Mucosa of descending colon (tissue), 3 donors: ENCODE measurements around the gene TNFRSF1A. TPM values are rescaled to one million over a fixed set of nuclear protein-coding genes. Genes with fewer than 3 reads are reported as not detected.
"Not testable (repeated sequence)": the region's sequence is repeated elsewhere in the genome, so short reads cannot be mapped to it uniquely, and the experiment has no call there.

Source experiments
- ATAC-seq: fragments of 200-7000 bp; cut with Tn5 transposase; one replicate; pipeline ENCODE4 v1.9.1; 2020; ENCODE audit warnings: mild to moderate bottlenecking, moderate library complexity
- DNase-seq, 3 donors: peaks; one replicate each; pipeline ENCODE4 v3.0.0-alpha.2; 2020
- H3K36me3 ChIP-seq: fragments of 200-600 bp; one replicate; pipeline ENCODE4 v1.8.0; 2021; ENCODE audit warnings: low read depth, mild to moderate bottlenecking
- H3K4me1 ChIP-seq: fragments of 200-600 bp; one replicate; pipeline ENCODE4 v1.8.0; 2021; ENCODE audit warnings: low read depth, mild to moderate bottlenecking
- H3K4me3 ChIP-seq: fragments of 200-600 bp; one replicate; pipeline ENCODE4 v1.8.0; 2021; ENCODE audit warnings: mild to moderate bottlenecking
- H3K9me3 ChIP-seq: fragments of 200-600 bp; one replicate; pipeline ENCODE4 v1.8.0; 2021; ENCODE audit warnings: mild to moderate bottlenecking
- CTCF ChIP-seq: fragments of 200-600 bp; IDR thresholded peaks from one replicate; pipeline ENCODE4 v1.8.0; 2022; ENCODE audit warnings: antibody characterized with exemption, mild to moderate bottlenecking
- intact Hi-C, 2 donors: fragments of 100-400 bp; cut with DNase I in 1 of 2; cut with micrococcal nuclease in 1 of 2; formaldehyde crosslinking; loops; one replicate each; pipeline versions ENCODE4 v1.11.0 to v1.11.1; 2022; cut with DNase I, micrococcal nuclease
- total RNA-seq, 3 donors: library from RNA; stranded (reverse); fragmentation: NEBNext Ultra II Directional in 2 of 3; extraction: Animal tissue kit (Norgen Biotek cat#: 25700) in 2 of 3; gene quantifications; one replicate each; pipeline versions ENCODE4 v1.2.1 to v1.2.4, GENCODE V29; 2021 to 2023
- donor health status: DM: no; HTN: no; CAD: no; lungs with moderate emphysema.
- donor health status: DM: no; HTN: no; CAD: no.
- donor health status: DM: no; HTN: yes; CAD: no.

TNFRSF1A gene
- total RNA-seq, 3 donors from 2014 or later = 166 to 237 (median 211) TPM

GRCh38 chr12:6347367-6348338 is 5.8 kb upstream of the TNFRSF1A start:
- peak; percentile 6 for ATAC-seq
- H3K4me3 ChIP-seq = no peak overlapping the region
- intact Hi-C loops = no loop called here
- H3K36me3 ChIP-seq = no peaks in the 10 kb centered on the region
- no peak for TF ChIP-seq CTCF
- no peaks in the 10 kb centered on the region for H3K9me3 ChIP-seq
- DNase-seq = peak in 1 of 3 donors; percentile 68
- peaks cover 5% of the 10 kb centered on the region for H3K4me1 ChIP-seq

- peaks cover 12% of the 10 kb centered on the region for H3K4me1 ChIP-seq
- intact Hi-C loops = no loop called here
- no peak for TF ChIP-seq CTCF
Measured at GRCh38 chr12:6346942-6347341, 5.1 kb upstream of the TNFRSF1A start.

GRCh38 chr12:6346235-6346832 is 4.5 kb upstream of the TNFRSF1A start:
- H3K4me3 ChIP-seq = no peak overlapping the region
- H3K36me3 ChIP-seq = no peaks in the 10 kb centered on the region
- peaks cover 13% of the 10 kb centered on the region for H3K4me1 ChIP-seq
- TF ChIP-seq CTCF = no peak
- DNase-seq (no peak), ATAC-seq (no peak)
- intact Hi-C loops = no loop called here
- H3K9me3 ChIP-seq = no peaks in the 10 kb centered on the region

More at GRCh38 chr12:6346942-6347341, 5.1 kb upstream of the TNFRSF1A start:
- no peak for DNase-seq
- no peaks in the 10 kb centered on the region for H3K36me3 ChIP-seq
- H3K9me3 ChIP-seq = no peaks in the 10 kb centered on the region
- no peak overlapping the region for H3K4me3 ChIP-seq
- ATAC-seq = no peak

GRCh38 chr12:6345319-6346091 is 3.6 kb upstream of the TNFRSF1A start:
- intact Hi-C loops = no loop called here
- ATAC-seq = peak; percentile 42
- H3K9me3 ChIP-seq = no peaks in the 10 kb centered on the region
- H3K36me3 ChIP-seq = no peaks in the 10 kb centered on the region
- peaks cover 13% of the 10 kb centered on the region for H3K4me1 ChIP-seq
- DNase-seq = no peak
- no peak for TF ChIP-seq CTCF
- H3K4me3 ChIP-seq = no peak overlapping the region

GRCh38 chr12:6344101-6344660 is 2.3 kb upstream of the TNFRSF1A start:
- DNase-seq, ATAC-seq, H3K4me3 ChIP-seq, H3K9me3 ChIP-seq, intact Hi-C loops, H3K36me3 ChIP-seq: not testable (repeated sequence)
- peaks cover 15% of the 10 kb centered on the region for H3K4me1 ChIP-seq
